ENCODE data around the gene THAP5. TPM values are rescaled to one million over a fixed set of nuclear protein-coding genes. Genes with fewer than 3 reads are reported as not detected.

THAP5 gene
- polyA plus RNA-seq, 2 of the 4 experiments (the other 2 are of a cell fraction): 20.5 to 27.4 TPM

DNA sequence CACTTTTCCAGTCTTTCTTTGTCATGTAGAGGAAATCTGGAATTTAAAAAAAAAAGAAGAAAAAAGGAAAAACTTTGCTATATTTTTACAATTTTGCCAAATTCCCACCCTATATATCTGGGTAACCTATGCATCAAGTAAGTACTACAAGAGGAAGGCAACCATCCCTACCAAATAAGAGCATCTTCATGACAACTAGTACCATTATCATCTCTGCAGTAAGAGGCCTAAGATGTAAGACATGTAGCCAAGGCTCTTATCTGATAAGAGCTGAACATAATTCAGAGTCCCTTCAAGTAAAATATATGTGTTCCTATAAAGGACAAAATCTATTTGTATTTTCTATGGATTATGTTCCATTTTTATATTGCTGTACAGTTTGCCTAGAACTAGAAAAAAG is 3.5 kb downstream of the THAP5 start:
- Histone ChIP-seq H3K27ac (no peak overlapping the region), H3K4me1 (peaks cover 19% of the 10 kb centered on the region; the same call in 2 of the 3 replicates), H3K9me3 (no peaks in the 10 kb centered on the region), H3K4me2 (no peak overlapping the region), H3K4me3 (no peak overlapping the region)
- FAIRE-seq (no peak), DNase-seq (ENCODE audit: low read depth in 1 of 2, low spot score in 1 of 2) (no peak), ATAC-seq (no peak)
- ChIA-PET POLR2A (no interaction called here), CTCF (interaction anchor here (0.9 kb wide), 1 partner anchor 70 kb away, joined by 3 read pairs; no protein-coding TSS in a partner anchor)
- no peak for TF ChIP-seq NFE2L2 (conservative IDR thresholded peaks at IDR 0.05; ENCODE audit: low read length)
- TF ChIP-seq ZNF302 (CRISPR knock-in tag; IDR thresholded peaks at IDR 0.05): no peak
- no peak for TF ChIP-seq CEBPB (IDR thresholded peaks at IDR 0.05)
- TF ChIP-seq, protein P1, sequence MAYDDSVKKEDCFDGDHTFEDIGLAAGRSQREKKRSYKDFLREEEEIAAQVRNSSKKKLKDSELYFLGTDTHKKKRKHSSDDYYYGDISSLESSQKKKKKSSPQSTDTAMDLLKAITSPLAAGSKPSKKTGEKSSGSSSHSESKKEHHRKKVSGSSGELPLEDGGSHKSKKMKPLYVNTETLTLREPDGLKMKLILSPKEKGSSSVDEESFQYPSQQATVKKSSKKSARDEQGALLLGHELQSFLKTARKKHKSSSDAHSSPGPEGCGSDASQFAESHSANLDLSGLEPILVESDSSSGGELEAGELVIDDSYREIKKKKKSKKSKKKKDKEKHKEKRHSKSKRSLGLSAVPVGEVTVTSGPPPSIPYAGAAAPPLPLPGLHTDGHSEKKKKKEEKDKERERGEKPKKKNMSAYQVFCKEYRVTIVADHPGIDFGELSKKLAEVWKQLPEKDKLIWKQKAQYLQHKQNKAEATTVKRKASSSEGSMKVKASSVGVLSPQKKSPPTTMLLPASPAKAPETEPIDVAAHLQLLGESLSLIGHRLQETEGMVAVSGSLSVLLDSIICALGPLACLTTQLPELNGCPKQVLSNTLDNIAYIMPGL (CRISPR knock-in tag; IDR thresholded peaks at IDR 0.05; ENCODE audit: borderline replicate concordance): no peak
- TF ChIP-seq HEYL (CRISPR knock-in tag; IDR thresholded peaks at IDR 0.05): no peak
- no peak for TF ChIP-seq NR3C1 (IDR thresholded peaks at IDR 0.05)
- TF ChIP-seq TP53 (CRISPR knock-in tag; IDR thresholded peaks at IDR 0.05): no peak
- TF ChIP-seq EP300 (IDR thresholded peaks at IDR 0.05): no peak
- TF ChIP-seq, protein P2, sequence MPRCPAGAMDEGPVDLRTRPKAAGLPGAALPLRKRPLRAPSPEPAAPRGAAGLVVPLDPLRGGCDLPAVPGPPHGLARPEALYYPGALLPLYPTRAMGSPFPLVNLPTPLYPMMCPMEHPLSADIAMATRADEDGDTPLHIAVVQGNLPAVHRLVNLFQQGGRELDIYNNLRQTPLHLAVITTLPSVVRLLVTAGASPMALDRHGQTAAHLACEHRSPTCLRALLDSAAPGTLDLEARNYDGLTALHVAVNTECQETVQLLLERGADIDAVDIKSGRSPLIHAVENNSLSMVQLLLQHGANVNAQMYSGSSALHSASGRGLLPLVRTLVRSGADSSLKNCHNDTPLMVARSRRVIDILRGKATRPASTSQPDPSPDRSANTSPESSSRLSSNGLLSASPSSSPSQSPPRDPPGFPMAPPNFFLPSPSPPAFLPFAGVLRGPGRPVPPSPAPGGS (IDR thresholded peaks at IDR 0.05): no peak
- no peak for TF ChIP-seq ZSCAN20 (CRISPR knock-in tag; IDR thresholded peaks at IDR 0.05)
- no peak for TF ChIP-seq ZC3H11A (IDR thresholded peaks at IDR 0.05)
- TF ChIP-seq HDAC2 (IDR thresholded peaks at IDR 0.05): no peak
- TF ChIP-seq RAD21 (conservative IDR thresholded peaks at IDR 0.05 in 1 of 2, IDR thresholded peaks at IDR 0.05 in 1 of 2): no peak
- TF ChIP-seq POLR2AphosphoS2 (conservative IDR thresholded peaks at IDR 0.05; ENCODE audit: low read length): no peak
- TF ChIP-seq, protein P3, sequence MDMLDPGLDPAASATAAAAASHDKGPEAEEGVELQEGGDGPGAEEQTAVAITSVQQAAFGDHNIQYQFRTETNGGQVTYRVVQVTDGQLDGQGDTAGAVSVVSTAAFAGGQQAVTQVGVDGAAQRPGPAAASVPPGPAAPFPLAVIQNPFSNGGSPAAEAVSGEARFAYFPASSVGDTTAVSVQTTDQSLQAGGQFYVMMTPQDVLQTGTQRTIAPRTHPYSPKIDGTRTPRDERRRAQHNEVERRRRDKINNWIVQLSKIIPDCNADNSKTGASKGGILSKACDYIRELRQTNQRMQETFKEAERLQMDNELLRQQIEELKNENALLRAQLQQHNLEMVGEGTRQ (IDR thresholded peaks at IDR 0.05): no peak
- no peak for TF ChIP-seq FOSB (CRISPR knock-in tag; IDR thresholded peaks at IDR 0.05)

DNA sequence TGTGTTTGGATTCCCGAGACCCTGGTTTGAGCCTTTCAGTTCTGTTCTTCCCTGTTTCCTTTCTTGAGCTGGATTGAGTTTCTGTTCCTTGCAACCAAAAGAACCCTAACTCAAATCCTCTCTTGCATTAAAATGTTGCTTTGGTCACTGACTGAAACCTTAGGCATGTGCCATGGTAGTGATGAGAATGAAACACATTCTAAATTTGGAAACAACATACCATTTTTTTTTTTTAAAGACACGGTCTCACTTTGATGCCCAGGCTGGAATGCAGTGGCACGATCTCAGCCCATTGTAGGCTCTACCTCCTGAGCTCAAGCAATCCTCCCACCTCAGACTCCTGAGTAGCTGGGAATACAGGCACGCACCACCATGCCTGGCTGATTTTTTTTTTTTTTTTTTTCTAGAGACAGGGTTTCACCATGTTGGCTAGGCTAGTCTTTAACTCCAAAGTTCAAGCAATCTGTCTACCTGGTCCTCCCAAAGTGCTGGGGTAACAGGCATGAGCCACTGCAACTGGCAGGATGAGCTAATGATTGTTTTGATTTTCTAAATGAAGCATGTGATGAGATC is 8.4 kb downstream of the THAP5 start:
- Histone ChIP-seq H3K4me2 (no peak overlapping the region), H3K9me3 (peaks cover 18% of the 10 kb centered on the region), H3K4me1 (no peaks in the 10 kb centered on the region), H3K4me3 (no peak overlapping the region), H3K27ac (no peak overlapping the region)
- 95% methylated on average over 4 of the region's 4 CpGs for WGBS (ENCODE audit: missing lambda C conversion rate)
- FAIRE-seq (no peak), DNase-seq (ENCODE audit: low read depth in 1 of 2, low spot score in 1 of 2) (no peak), ATAC-seq (no peak)
- TF ChIP-seq, protein P4, sequence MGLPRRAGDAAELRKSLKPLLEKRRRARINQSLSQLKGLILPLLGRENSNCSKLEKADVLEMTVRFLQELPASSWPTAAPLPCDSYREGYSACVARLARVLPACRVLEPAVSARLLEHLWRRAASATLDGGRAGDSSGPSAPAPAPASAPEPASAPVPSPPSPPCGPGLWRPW (IDR thresholded peaks at IDR 0.05): no peak
- TF ChIP-seq ESRRA (IDR thresholded peaks at IDR 0.05; ENCODE audit: borderline replicate concordance, low read length) (no peak), FOXS1 (CRISPR knock-in tag; IDR thresholded peaks at IDR 0.05) (no peak), SMC3 (IDR thresholded peaks at IDR 0.05) (no peak), GATA3 (IDR thresholded peaks at IDR 0.05; ENCODE audit: borderline replicate concordance) (no peak), NR3C1 (IDR thresholded peaks at IDR 0.05) (no peak)
- POLR2A ChIA-PET: interaction anchor here (0.7 kb wide), 1 partner anchor 203 kb away, joined by 3 read pairs; no protein-coding TSS in a partner anchor
- CTCF ChIA-PET: interaction anchor here (1.6 kb wide), 1 partner anchor 414 kb away, joined by 4 read pairs; no protein-coding TSS in a partner anchor
